ENCODE measurements around the gene FOXE3.

The FOXE3 gene

GRCh38 chr1:47435506-47436303 lies 19.6 kb downstream of the FOXE3 start:
- H3K79me2 ChIP-seq, result no peaks in the 10 kb centered on the region
- H3K36me3 ChIP-seq (ENCODE audit: control insufficient read depth, insufficient read depth, low read length), result no peaks in the 10 kb centered on the region
- no peak overlapping the region for H3K27ac ChIP-seq
- TF ChIP-seq CTCF (IDR thresholded peaks at IDR 0.05), result no peak
- no peaks in the 10 kb centered on the region for H3K9me3 ChIP-seq (ENCODE audit: control insufficient read depth, low read length)
- no peaks in the 10 kb centered on the region for H3K4me1 ChIP-seq
- no peak overlapping the region for H2AFZ ChIP-seq
- no peak overlapping the region for H3K4me2 ChIP-seq (ENCODE audit: low read length)
- no peak overlapping the region for H3K4me3 ChIP-seq (ENCODE audit: low read depth, low read length)
- no peaks in the 10 kb centered on the region for H3K27me3 ChIP-seq (ENCODE audit: control insufficient read depth, insufficient read depth, low read length)
- H3K9ac ChIP-seq, result no peak overlapping the region

- Histone ChIP-seq H3K4me1 (no peaks in the 10 kb centered on the region), H2AFZ (peak overlapping the region; percentile 77), H3K27ac (no peak overlapping the region), H3K4me2 (ENCODE audit: low read length) (peak overlapping the region; percentile 83), H3K36me3 (ENCODE audit: control insufficient read depth, insufficient read depth, low read length) (no peaks in the 10 kb centered on the region), H3K9ac (no peak overlapping the region), H3K4me3 (ENCODE audit: low read depth, low read length) (peak overlapping the region; percentile 54), H3K9me3 (ENCODE audit: control insufficient read depth, low read length) (no peaks in the 10 kb centered on the region), H3K27me3 (ENCODE audit: control insufficient read depth, insufficient read depth, low read length) (no peaks in the 10 kb centered on the region), H3K79me2 (no peaks in the 10 kb centered on the region)
- TF ChIP-seq CTCF (IDR thresholded peaks at IDR 0.05), result peak; percentile 43
Measured at GRCh38 chr1:47436304-47436978, 20.4 kb downstream of the FOXE3 start.

- H3K9me3 ChIP-seq (ENCODE audit: control insufficient read depth, low read length), result no peaks in the 10 kb centered on the region
- H3K9ac ChIP-seq, result no peak overlapping the region
- peak overlapping the region; percentile 54 for H3K4me3 ChIP-seq (ENCODE audit: low read depth, low read length)
- no peaks in the 10 kb centered on the region for H3K79me2 ChIP-seq
- H3K4me1 ChIP-seq, result no peaks in the 10 kb centered on the region
- peak overlapping the region; percentile 83 for H3K4me2 ChIP-seq (ENCODE audit: low read length)
- TF ChIP-seq CTCF (IDR thresholded peaks at IDR 0.05), result no peak
- H3K27me3 ChIP-seq (ENCODE audit: control insufficient read depth, insufficient read depth, low read length), result no peaks in the 10 kb centered on the region
- H3K27ac ChIP-seq, result no peak overlapping the region
- no peaks in the 10 kb centered on the region for H3K36me3 ChIP-seq (ENCODE audit: control insufficient read depth, insufficient read depth, low read length)
- H2AFZ ChIP-seq, result peak overlapping the region; percentile 77
Measured at GRCh38 chr1:47436979-47437446, 20.9 kb downstream of the FOXE3 start.

- peak within 1 kb of the TSS; percentile 47 for H3K27ac ChIP-seq
- no peaks in the 10 kb centered on the region for H3K79me2 ChIP-seq
- H3K9ac ChIP-seq, result no peak within 1 kb of the TSS
- no peaks in the 10 kb centered on the region for H3K4me1 ChIP-seq
- H3K9me3 ChIP-seq (ENCODE audit: control insufficient read depth, low read length), result no peaks in the 10 kb centered on the region
- no peaks in the 10 kb centered on the region for H3K27me3 ChIP-seq (ENCODE audit: control insufficient read depth, insufficient read depth, low read length)
- H3K4me2 ChIP-seq (ENCODE audit: low read length), result peak within 1 kb of the TSS; percentile 83
- TF ChIP-seq CTCF (IDR thresholded peaks at IDR 0.05), result peak; percentile 75
- H2AFZ ChIP-seq, result peak within 1 kb of the TSS; percentile 77
- peak within 1 kb of the TSS; percentile 54 for H3K4me3 ChIP-seq (ENCODE audit: low read depth, low read length)
- H3K36me3 ChIP-seq (ENCODE audit: control insufficient read depth, insufficient read depth, low read length), result no peaks in the 10 kb centered on the region
Measured at GRCh38 chr1:47437447-47438164, 21.5 kb downstream of the FOXE3 start, which contains the start of gene FOXD2. Gene FOXD2 (plus strand): TSS chr1:47438044. CDS start chr1:47438136, 92 bp downstream.
